ENCODE data around the gene ZMAT2.
"Not testable (repeated sequence)": the region's sequence is repeated elsewhere in the genome, so short reads cannot be mapped to it uniquely, and the experiment has no call there.

Gene ZMAT2

GRCh38 chr5:140700177-140701144 lies at the start of gene ZMAT2:
ZMAT2 (plus strand) TSS chr5:140700447; CDS start chr5:140700461, 14 bp downstream.
- peak; percentile 94 for DNase-seq (ENCODE audit: low read depth)

GRCh38 chr5:140658870-140659269 lies 41.4 kb upstream of the ZMAT2 start:
- DNase-seq (ENCODE audit: low read depth), result no peak

- DNase-seq (ENCODE audit: low read depth), result not testable (repeated sequence)
Measured at GRCh38 chr5:140660371-140660770, 39.9 kb upstream of the ZMAT2 start.

GRCh38 chr5:140664030-140664358 lies 36.3 kb upstream of the ZMAT2 start:
- no peak for DNase-seq (ENCODE audit: low read depth)

GRCh38 chr5:140664359-140665119 lies 35.7 kb upstream of the ZMAT2 start, which contains the start of gene WDR55:
WDR55 (plus strand) TSS chr5:140664904; CDS start chr5:140664913, 9 bp downstream.
- peak; percentile 81 for DNase-seq (ENCODE audit: low read depth)

- not testable (repeated sequence) for DNase-seq (ENCODE audit: low read depth)
Measured at GRCh38 chr5:140671035-140671434, 29.2 kb upstream of the ZMAT2 start.

- DNase-seq (ENCODE audit: low read depth), result no peak
Measured at GRCh38 chr5:140671472-140672125, 28.6 kb upstream of the ZMAT2 start.

GRCh38 chr5:140672455-140673186 lies 27.6 kb upstream of the ZMAT2 start:
- no peak for DNase-seq (ENCODE audit: low read depth)

GRCh38 chr5:140673187-140673976 lies 26.9 kb upstream of the ZMAT2 start, which contains the start of gene DND1:
DND1 (minus strand) TSS chr5:140673576; CDS start chr5:140673542, 34 bp downstream.
- no peak for DNase-seq (ENCODE audit: low read depth)

GRCh38 chr5:140674211-140674610 lies 26.0 kb upstream of the ZMAT2 start:
- DNase-seq (ENCODE audit: low read depth), result no peak

- DNase-seq (ENCODE audit: low read depth), result no peak
Measured at GRCh38 chr5:140674629-140675028, 25.6 kb upstream of the ZMAT2 start.

- no peak for DNase-seq (ENCODE audit: low read depth)
Measured at GRCh38 chr5:140677947-140678346, 22.3 kb upstream of the ZMAT2 start.

- DNase-seq (ENCODE audit: low read depth), result no peak
Measured at GRCh38 chr5:140678993-140679392, 21.3 kb upstream of the ZMAT2 start.

- DNase-seq (ENCODE audit: low read depth), result no peak
Measured at GRCh38 chr5:140690376-140690932, 9.8 kb upstream of the ZMAT2 start.

GRCh38 chr5:140690941-140691924 lies 9.0 kb upstream of the ZMAT2 start, which contains the start of the genes HARS1 and HARS2:
HARS1 (minus strand) TSS chr5:140691370; CDS start chr5:140691304, 66 bp downstream.
HARS2 (plus strand) TSS chr5:140691455; CDS start chr5:140691649, 194 bp downstream.
- peak; percentile 90 for DNase-seq (ENCODE audit: low read depth)

- no peak for DNase-seq (ENCODE audit: low read depth)
Measured at GRCh38 chr5:140694276-140694675, 6.0 kb upstream of the ZMAT2 start.

- DNase-seq (ENCODE audit: low read depth), result no peak
Measured at GRCh38 chr5:140696891-140697492, 3.3 kb upstream of the ZMAT2 start.

- no peak for DNase-seq (ENCODE audit: low read depth)
Measured at GRCh38 chr5:140707812-140708211, 7.6 kb downstream of the ZMAT2 start.

Data from GM04504 (cell line).